Stimulated activated CD4-positive, alpha-beta T cell treated with anti-CD3 and anti-CD28 coated beads, Interleukin-1b, Interleukin-23, amount 100 ng/mL, for 24 hours (primary cell): ENCODE measurements around the gene RFX8.
"Not testable (repeated sequence)": the region's sequence is repeated elsewhere in the genome, so short reads cannot be mapped to it uniquely, and the experiment has no call there.

ENCODE experiments used
- DNase-seq, 4 experiments: peaks; one replicate each; pipeline ENCODE4 v3.0.0-alpha.2; 2020; ENCODE audit warnings: low read depth in 4 of 4, low spot score in 1 of 4

Gene RFX8

GRCh38 chr2:101486994-101487393 lies 12.1 kb upstream of the RFX8 start:
- no peak for DNase-seq

- no peak for DNase-seq
These were observed 11.4 kb upstream of the RFX8 start for GRCh38 chr2:101486258-101486701.

GRCh38 chr2:101485856-101486255 lies 10.9 kb upstream of the RFX8 start:
- no peak for DNase-seq

DNA sequence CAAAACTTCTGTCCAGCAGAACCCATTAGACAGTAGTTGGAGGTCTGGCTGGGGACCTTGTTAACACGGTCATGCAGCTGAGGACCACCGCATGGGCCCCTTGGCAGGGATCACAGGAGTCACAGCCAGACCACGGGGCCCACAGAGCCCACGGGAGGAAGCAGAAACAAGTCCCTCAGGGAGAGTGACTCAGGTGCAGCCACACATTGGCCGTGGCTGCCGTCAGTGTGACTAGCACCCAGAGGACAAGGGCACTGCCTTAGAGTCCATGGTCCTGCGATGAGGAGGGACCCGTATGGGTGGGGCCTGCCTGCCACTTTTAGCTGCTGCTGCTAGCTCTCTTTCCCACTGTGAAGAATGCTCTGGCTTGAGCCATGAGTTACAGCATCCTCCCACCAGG lies 5.9 kb upstream of the RFX8 start:
- DNase-seq, result no peak

GRCh38 chr2:101479810-101480209 lies 4.9 kb upstream of the RFX8 start:
- DNase-seq, result no peak

DNA sequence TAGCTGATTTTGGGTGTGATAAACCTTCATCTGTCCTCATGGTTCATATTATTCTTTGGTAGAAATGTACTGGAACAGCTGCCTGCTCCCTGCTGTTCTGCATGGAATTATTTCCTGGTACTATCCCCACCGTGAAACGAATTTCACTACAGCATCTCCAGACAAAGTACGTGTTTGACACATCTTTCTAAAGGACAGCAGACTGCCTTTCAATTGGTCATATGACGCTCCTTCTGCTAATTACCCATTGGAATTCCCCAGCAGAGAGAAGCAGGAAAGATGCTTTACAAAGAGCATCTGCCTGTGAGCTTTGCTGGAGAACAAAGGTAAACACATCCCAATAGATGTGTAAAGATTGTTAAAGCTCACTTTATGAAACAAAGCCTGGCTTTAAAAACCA lies 4.4 kb upstream of the RFX8 start:
- no peak for DNase-seq

GRCh38 chr2:101478181-101479001 lies 3.5 kb upstream of the RFX8 start:
- DNase-seq, result no peak

GRCh38 chr2:101477556-101477955 lies 2.6 kb upstream of the RFX8 start:
- no peak for DNase-seq

GRCh38 chr2:101476605-101477208 lies 1.8 kb upstream of the RFX8 start:
- DNase-seq, result no peak

- DNase-seq, result peak in 3 of 4 experiments; percentile 1 to 25 (median 5)
These were observed 806 bp downstream of the RFX8 start for GRCh38 chr2:101473911-101474701.

DNA sequence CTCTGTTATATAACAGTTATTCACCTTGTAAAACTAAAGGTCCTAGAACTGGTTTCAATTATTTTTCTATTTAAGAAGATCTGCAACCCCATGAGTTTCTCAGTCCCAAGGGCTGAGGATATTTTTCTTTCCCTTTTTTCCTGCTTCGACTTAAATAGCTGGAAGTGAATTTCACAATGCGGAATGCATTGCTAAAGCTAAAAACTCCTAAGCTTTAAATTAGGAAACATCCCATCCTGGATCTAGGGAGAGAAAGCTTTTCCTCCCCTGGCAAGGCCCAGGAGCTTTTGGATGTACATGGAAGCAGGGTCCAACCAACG lies 1.4 kb downstream of the RFX8 start:
- DNase-seq, result no peak

GRCh38 chr2:101469863-101470262 lies 5.0 kb downstream of the RFX8 start:
- DNase-seq, result no peak

- no peak for DNase-seq
These were observed 7.6 kb downstream of the RFX8 start for GRCh38 chr2:101467306-101467705.

- DNase-seq, result no peak
These were observed 8.5 kb downstream of the RFX8 start for GRCh38 chr2:101466426-101466825.

DNA sequence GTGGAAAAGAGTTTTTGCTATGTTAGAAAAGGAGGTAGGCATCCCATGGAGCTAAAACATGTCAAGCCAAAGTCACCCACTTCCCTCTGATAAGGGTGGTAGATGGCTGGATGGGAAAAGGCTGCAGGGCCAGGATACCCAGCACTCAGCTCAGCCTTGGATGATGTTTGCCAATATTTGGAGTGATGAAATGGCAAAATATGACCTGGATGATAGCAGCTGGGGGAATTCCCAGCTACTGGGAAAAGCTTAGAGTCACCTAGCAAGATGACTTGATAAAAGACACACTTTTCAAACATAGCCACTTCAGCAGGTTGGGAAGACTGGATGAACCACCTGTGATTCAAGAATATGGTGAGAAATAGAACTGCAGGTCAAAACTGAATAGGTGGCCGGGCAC lies 10.1 kb downstream of the RFX8 start:
- DNase-seq, result no peak

DNA sequence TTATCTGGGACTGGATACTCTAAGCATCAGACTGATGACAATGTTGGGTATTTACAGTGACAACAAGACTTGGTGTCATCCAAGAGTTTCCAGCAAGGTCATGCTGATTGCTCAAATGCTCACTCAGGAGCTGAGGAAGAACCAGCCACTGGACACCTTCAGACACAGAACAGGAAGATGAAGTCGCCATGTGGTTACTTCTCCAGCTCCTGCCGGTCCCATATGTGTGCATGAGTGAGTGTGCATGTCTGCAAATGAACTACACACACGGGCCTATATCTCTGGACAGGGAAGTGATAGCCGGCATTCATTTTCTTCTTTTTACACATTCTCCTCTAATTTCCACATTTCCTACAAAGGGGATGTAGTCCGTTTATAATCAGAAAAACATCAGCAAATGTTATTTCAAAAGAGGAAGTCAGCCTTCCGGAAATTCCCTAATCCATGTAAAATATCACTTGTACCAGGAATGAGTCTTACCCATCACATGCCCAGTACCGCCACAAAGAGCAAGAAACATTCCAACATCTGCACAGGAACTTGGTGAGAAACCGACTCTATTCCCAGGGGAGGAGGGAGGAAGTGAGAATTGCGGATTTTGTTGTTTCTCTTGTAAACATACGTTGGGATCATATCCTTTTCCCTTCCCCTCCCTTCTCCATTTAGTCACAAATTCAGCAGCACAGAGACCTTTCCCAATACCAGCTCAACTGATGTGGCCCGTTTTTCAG lies 10.8 kb downstream of the RFX8 start:
- no peak for DNase-seq

- DNase-seq, result no peak
These were observed 11.5 kb downstream of the RFX8 start for GRCh38 chr2:101463421-101463820.

DNA sequence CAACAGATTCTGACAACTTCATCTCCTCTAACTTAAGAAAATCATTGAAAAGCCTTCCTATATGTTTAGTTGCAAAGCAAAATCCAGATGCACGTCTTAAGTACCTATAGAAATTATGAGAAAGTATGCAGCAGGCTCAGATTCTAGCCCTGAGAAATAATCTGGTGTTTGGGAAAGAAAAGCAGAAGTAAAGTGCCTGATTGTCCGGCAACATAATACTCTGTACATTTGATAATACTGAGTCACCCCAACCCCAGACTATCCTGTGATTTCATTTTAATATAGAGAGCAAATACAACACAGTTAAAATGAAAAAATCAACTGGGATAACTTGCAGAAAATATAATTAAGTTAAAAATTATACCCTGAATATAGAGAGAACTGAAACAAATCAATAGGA lies 13.5 kb downstream of the RFX8 start:
- DNase-seq, result no peak

- DNase-seq, result not testable (repeated sequence)
These were observed 20.5 kb downstream of the RFX8 start for GRCh38 chr2:101454408-101454807.

- no peak for DNase-seq
These were observed 23.9 kb downstream of the RFX8 start for GRCh38 chr2:101450965-101451364.

DNA sequence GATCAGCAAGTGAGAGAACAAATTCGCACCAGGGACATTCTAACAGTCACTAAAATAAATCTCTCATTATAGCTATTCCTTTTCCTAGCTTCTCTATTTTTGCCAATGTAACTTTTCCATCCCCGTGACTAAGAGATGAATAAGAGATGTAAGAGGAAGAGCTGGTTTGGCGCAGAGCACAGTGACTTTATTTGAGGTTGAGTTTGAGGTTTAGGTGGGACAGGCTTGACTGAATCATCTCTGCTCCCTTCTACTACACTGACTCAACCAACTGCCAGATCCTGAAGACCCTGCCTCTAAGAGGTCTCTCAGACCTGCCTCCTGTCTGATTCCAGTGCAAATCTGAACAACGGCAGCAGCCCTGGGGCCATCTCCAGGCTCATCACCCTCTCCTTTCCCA lies 28.0 kb downstream of the RFX8 start:
- DNase-seq, result no peak
